Measurements from ENCODE around the gene C1orf53. TPM values are rescaled to one million over a fixed set of nuclear protein-coding genes. Genes with fewer than 3 reads are reported as not detected.

The C1orf53 gene
- total RNA-seq, 3 donors from 2014 or later (not counting 1 experiment from before 2014, with no cell fraction given), result not detected

DNA sequence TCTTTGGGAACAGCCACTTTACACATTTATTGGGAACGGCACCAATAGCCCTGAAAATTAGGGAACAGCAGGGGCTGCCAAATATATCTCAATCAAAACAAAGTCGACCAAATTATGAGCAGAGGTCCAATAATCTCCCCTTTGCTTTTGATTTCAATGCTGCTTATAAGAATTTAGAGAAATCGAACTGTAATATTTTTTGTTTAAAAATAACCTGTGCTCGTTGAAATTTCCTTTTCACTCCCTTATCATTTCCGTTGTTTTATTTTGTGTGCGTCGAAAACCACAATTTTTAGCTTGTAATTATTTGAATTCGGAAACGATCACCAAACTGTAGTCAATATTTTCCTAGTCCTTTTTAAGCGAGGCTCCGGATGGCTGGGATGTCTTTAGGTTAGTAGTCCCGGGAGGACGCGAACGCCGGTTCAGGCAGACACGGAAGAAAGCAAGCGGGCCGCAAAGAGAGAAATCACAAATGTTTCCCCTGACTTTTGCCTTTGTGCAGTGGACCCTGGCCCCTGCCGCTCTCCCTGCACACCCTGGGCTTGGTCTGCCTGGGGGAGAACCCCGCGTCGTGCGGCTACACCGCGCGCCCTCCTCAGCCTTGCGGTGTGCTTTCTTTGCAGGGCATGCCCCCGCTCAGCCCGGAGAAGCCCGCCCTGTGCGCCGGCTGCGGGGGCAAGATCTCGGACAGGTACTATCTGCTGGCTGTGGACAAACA is 17.1 kb downstream of the C1orf53 start:
- H3K36me3 ChIP-seq (ENCODE audit: control insufficient read depth, insufficient read depth, low read length), result no peaks in the 10 kb centered on the region
- TF ChIP-seq, protein P1, sequence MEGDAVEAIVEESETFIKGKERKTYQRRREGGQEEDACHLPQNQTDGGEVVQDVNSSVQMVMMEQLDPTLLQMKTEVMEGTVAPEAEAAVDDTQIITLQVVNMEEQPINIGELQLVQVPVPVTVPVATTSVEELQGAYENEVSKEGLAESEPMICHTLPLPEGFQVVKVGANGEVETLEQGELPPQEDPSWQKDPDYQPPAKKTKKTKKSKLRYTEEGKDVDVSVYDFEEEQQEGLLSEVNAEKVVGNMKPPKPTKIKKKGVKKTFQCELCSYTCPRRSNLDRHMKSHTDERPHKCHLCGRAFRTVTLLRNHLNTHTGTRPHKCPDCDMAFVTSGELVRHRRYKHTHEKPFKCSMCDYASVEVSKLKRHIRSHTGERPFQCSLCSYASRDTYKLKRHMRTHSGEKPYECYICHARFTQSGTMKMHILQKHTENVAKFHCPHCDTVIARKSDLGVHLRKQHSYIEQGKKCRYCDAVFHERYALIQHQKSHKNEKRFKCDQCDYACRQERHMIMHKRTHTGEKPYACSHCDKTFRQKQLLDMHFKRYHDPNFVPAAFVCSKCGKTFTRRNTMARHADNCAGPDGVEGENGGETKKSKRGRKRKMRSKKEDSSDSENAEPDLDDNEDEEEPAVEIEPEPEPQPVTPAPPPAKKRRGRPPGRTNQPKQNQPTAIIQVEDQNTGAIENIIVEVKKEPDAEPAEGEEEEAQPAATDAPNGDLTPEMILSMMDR (IDR thresholded peaks at IDR 0.05), result no peak
- DNase-seq, result peak in 1 of 2 donors; percentile 49
- 6% methylated on average over 34 of the region's 35 CpGs for WGBS (ENCODE audit: insufficient coverage)
- intact Hi-C loops (cut with micrococcal nuclease), result loop anchor here (10.0 kb wide), 2 partner anchors 235 to 545 kb away; partner anchors contain the start of gene NEK7
- Mint-ChIP-seq H3K4me1 (peaks cover 58% of the 10 kb centered on the region in 2 donors), H3K36me3 (no peaks in the 10 kb centered on the region), H3K4me3 (peak overlapping the region; percentile 82), H3K27me3 (ENCODE audit: low read depth in 2 of 2) (peaks cover 83 to 95% of the 10 kb centered on the region in 2 donors), H3K27ac (no peak overlapping the region), H3K9me3 (no peaks in the 10 kb centered on the region)
- peak in 2 of 3 donors; percentile 8 to 30 for ATAC-seq
- no peak overlapping the region for H3K4me3 ChIP-seq (ENCODE audit: low read length)
- H3K9me3 ChIP-seq (ENCODE audit: control insufficient read depth, insufficient read depth, low read length), result no peaks in the 10 kb centered on the region
- peaks cover 79% of the 10 kb centered on the region for H3K27me3 ChIP-seq (ENCODE audit: control insufficient read depth, insufficient read depth, low read length)
- no peak overlapping the region for H3K27ac ChIP-seq (ENCODE audit: low read length)
- H3K4me1 ChIP-seq (ENCODE audit: control insufficient read depth, insufficient read depth, low read length), result peaks cover 59% of the 10 kb centered on the region

DNA sequence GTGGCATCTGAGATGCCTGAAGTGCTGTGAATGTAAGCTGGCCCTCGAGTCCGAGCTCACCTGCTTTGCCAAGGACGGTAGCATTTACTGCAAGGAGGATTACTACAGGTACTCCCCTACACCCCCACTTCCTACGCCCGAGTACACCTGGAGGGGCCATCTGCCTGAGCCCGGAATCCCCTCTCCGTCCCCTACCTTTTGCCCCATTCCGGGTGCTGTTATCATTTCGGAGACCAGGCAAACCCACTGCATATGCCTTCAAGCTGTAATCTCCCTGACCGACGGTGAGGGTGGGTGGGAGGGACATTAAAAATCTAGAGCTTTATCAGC is 17.6 kb downstream of the C1orf53 start:
- H3K27ac ChIP-seq (ENCODE audit: low read length), result no peak overlapping the region

DNA sequence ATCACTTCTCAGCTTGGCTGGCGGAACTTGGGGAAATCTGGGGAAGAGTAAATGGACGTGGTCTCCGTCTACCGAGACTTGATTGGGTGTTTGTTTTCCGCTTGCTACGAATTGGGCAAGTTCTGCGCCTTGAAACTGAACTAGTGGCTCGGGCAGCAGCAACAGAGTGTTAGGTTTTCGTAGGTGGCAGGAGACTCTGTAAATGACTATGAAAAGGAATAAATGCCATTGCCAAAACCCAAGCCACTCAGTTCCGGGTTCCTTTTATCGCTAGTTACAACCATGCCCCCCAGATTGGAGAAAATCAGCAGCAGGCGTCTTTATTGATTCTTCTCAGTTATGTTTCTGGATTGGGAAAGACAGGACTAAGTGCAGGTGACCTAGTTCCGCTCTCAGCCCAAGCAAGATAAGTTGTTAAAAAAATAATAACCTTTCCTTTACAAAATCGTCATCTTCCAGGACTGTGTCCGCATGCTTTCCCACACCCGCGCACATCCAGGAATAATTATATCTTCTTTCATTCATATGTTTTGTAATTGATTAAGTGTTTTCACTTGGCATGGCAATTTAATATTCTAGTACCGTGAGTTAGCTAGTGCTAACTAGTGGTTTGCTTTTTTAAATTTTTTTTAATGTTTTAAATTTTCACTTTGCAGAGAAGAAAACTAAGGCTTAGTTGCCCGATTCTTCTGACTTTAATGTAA is 18.1 kb downstream of the C1orf53 start:
- intact Hi-C loops (cut with micrococcal nuclease), result loop anchor here (10.0 kb wide), 1 partner anchor 544 kb away; no protein-coding TSS in a partner anchor
- Histone ChIP-seq H3K9me3 (ENCODE audit: control insufficient read depth, insufficient read depth, low read length) (no peaks in the 10 kb centered on the region), H3K4me3 (ENCODE audit: low read length) (no peak overlapping the region), H3K4me1 (ENCODE audit: control insufficient read depth, insufficient read depth, low read length) (peaks cover 57% of the 10 kb centered on the region), H3K36me3 (ENCODE audit: control insufficient read depth, insufficient read depth, low read length) (no peaks in the 10 kb centered on the region), H3K27ac (ENCODE audit: low read length) (no peak overlapping the region), H3K27me3 (ENCODE audit: control insufficient read depth, insufficient read depth, low read length) (peaks cover 74% of the 10 kb centered on the region)
- TF ChIP-seq, protein P1 (IDR thresholded peaks at IDR 0.05), result no peak
- peak in 1 of 2 donors; percentile 36 for DNase-seq
- peak in 1 of 3 donors; percentile 16 for ATAC-seq
- H3K4me1 Mint-ChIP-seq, result peaks cover 56 to 57% of the 10 kb centered on the region in 2 donors
- no peak overlapping the region for H3K27ac Mint-ChIP-seq
- H3K27me3 Mint-ChIP-seq (ENCODE audit: low read depth in 2 of 2), result peaks cover 80 to 94% of the 10 kb centered on the region in 2 donors
- 17% methylated on average over 15 of the region's 19 CpGs for WGBS (ENCODE audit: insufficient coverage)
- H3K4me3 Mint-ChIP-seq, result peak overlapping the region; percentile 57
- no peaks in the 10 kb centered on the region for H3K9me3 Mint-ChIP-seq
- H3K36me3 Mint-ChIP-seq, result no peaks in the 10 kb centered on the region

More for the DNA sequence above, 17.6 kb downstream of the C1orf53 start:
- Histone ChIP-seq H3K9me3 (ENCODE audit: control insufficient read depth, insufficient read depth, low read length) (no peaks in the 10 kb centered on the region), H3K4me1 (ENCODE audit: control insufficient read depth, insufficient read depth, low read length) (peaks cover 59% of the 10 kb centered on the region), H3K4me3 (ENCODE audit: low read length) (no peak overlapping the region), H3K27me3 (ENCODE audit: control insufficient read depth, insufficient read depth, low read length) (peaks cover 74% of the 10 kb centered on the region), H3K36me3 (ENCODE audit: control insufficient read depth, insufficient read depth, low read length) (no peaks in the 10 kb centered on the region)
- H3K9me3 Mint-ChIP-seq, result no peaks in the 10 kb centered on the region
- peak in 1 of 2 donors; percentile 41 for DNase-seq
- H3K27ac Mint-ChIP-seq, result no peak overlapping the region
- H3K4me3 Mint-ChIP-seq, result peak overlapping the region; percentile 82
- 8% methylated on average over 7 of the region's 11 CpGs for WGBS (ENCODE audit: insufficient coverage)
- H3K36me3 Mint-ChIP-seq, result no peaks in the 10 kb centered on the region
- ATAC-seq, result peak in 1 of 3 donors; percentile 6
- H3K27me3 Mint-ChIP-seq (ENCODE audit: low read depth in 2 of 2), result peaks cover 81 to 95% of the 10 kb centered on the region in 2 donors
- intact Hi-C loops (cut with micrococcal nuclease), result loop anchor here (10.0 kb wide), 1 partner anchor 545 kb away; no protein-coding TSS in a partner anchor
- peaks cover 58% of the 10 kb centered on the region in 2 donors for H3K4me1 Mint-ChIP-seq
- TF ChIP-seq, protein P1 (IDR thresholded peaks at IDR 0.05), result no peak

Measured in natural killer cell (primary cell).